Cardiac muscle cell (in vitro differentiated cells and primary cell): ENCODE data around the gene PCDH15. TPM values are rescaled to one million over a fixed set of nuclear protein-coding genes. Genes with fewer than 3 reads are reported as not detected.
"Not testable (repeated sequence)": the region's sequence is repeated elsewhere in the genome, so short reads cannot be mapped to it uniquely, and the experiment has no call there.

Experiments used
- DNase-seq, 2 donors: peaks; one replicate each; pipeline versions ENCODE4 v3.0.0 to v3.0.0-alpha.2; 2010 to 2017; ENCODE audit warnings: low read depth in 1 of 2, low spot score in 1 of 2
- H3K27ac ChIP-seq: fragments of 200-600 bp; sonication (generic); 2 replicates; pipeline ENCODE4 v1.5.1; 2016
- H3K27me3 ChIP-seq: fragments of 200-600 bp; sonication (generic); 2 replicates; pipeline ENCODE4 v1.6.0; 2016; ENCODE audit warnings: control low read depth
- H3K36me3 ChIP-seq: fragments of 200-600 bp; sonication (generic); 2 replicates; pipeline ENCODE4 v1.5.1; 2016; ENCODE audit warnings: control low read depth
- H3K4me1 ChIP-seq: fragments of 200-600 bp; sonication (generic); 2 replicates; pipeline ENCODE4 v1.8.1; 2017; ENCODE audit warnings: low read depth, mild to moderate bottlenecking, mixed run types
- H3K4me3 ChIP-seq: fragments of 200-600 bp; sonication (generic); 2 replicates; pipeline ENCODE4 v1.5.1; 2016; ENCODE audit warnings: mild to moderate bottlenecking
- H3K9me3 ChIP-seq: fragments of 200-600 bp; sonication (generic); 2 replicates; pipeline ENCODE4 v1.5.1; 2017; ENCODE audit warnings: low read depth, mild to moderate bottlenecking, control low read depth
- CTCF ChIP-seq: IDR thresholded peaks from 2 replicates; pipeline ENCODE4 v1.5.1; 2012; ENCODE audit warnings: low read depth, mild to moderate bottlenecking, low read length
- polyA plus RNA-seq: library from polyadenylated mRNA; unstranded; fragments of >200 nt; fragmentation: Nextera tagmentation; extraction: Ambion mirVana; gene quantifications from 2 replicates; pipeline ENCODE4 v1.2.1, GENCODE V29; 2016
- total RNA-seq: library from RNA; depleted of rRNA; stranded (reverse); fragments of >200 nt; gene quantifications from 2 replicates; pipeline ENCODE4 v1.2.3, GENCODE V29; 2016

PCDH15 gene
- total and polyA plus RNA-seq, 2 experiments from 2014 or later: 0.30 TPM; not detected in 1

GRCh38 chr10:54396031-54396430 is 405.0 kb downstream of the PCDH15 start:
- TF ChIP-seq CTCF: no peak
- Histone ChIP-seq H3K4me3 (no peak overlapping the region), H3K4me1 (no peaks in the 10 kb centered on the region), H3K27me3 (no peaks in the 10 kb centered on the region), H3K36me3 (no peaks in the 10 kb centered on the region), H3K9me3 (no peaks in the 10 kb centered on the region), H3K27ac (no peak overlapping the region)
- DNase-seq: no peak

GRCh38 chr10:54394598-54394997 is 406.4 kb downstream of the PCDH15 start:
- H3K36me3 ChIP-seq, H3K27me3 ChIP-seq, H3K4me3 ChIP-seq, H3K4me1 ChIP-seq, DNase-seq, H3K27ac ChIP-seq, H3K9me3 ChIP-seq: not testable (repeated sequence)

- no peak overlapping the region for H3K27ac ChIP-seq
- no peaks in the 10 kb centered on the region for H3K27me3 ChIP-seq
- TF ChIP-seq CTCF: no peak
- H3K9me3 ChIP-seq: no peaks in the 10 kb centered on the region
- H3K4me1 ChIP-seq: no peaks in the 10 kb centered on the region
- H3K36me3 ChIP-seq: no peaks in the 10 kb centered on the region
- DNase-seq: no peak
- H3K4me3 ChIP-seq: no peak overlapping the region
These were observed 428.9 kb downstream of the PCDH15 start for GRCh38 chr10:54372179-54372578.

GRCh38 chr10:54368984-54369383 is 432.0 kb downstream of the PCDH15 start:
- Histone ChIP-seq H3K4me1 (no peaks in the 10 kb centered on the region), H3K4me3 (no peak overlapping the region), H3K27ac (no peak overlapping the region), H3K27me3 (no peaks in the 10 kb centered on the region), H3K36me3 (no peaks in the 10 kb centered on the region), H3K9me3 (no peaks in the 10 kb centered on the region)
- peak in 1 of 2 donors; percentile 9 for DNase-seq
- TF ChIP-seq CTCF: no peak

GRCh38 chr10:54363390-54363789 is 437.6 kb downstream of the PCDH15 start:
- Histone ChIP-seq H3K27ac (no peak overlapping the region), H3K4me1 (no peaks in the 10 kb centered on the region), H3K9me3 (no peaks in the 10 kb centered on the region), H3K27me3 (no peaks in the 10 kb centered on the region), H3K4me3 (no peak overlapping the region), H3K36me3 (no peaks in the 10 kb centered on the region)
- no peak for TF ChIP-seq CTCF
- DNase-seq: no peak

GRCh38 chr10:54342058-54342457 is 459.0 kb downstream of the PCDH15 start:
- no peak overlapping the region for H3K27ac ChIP-seq
- no peaks in the 10 kb centered on the region for H3K4me1 ChIP-seq
- no peaks in the 10 kb centered on the region for H3K27me3 ChIP-seq
- H3K36me3 ChIP-seq: no peaks in the 10 kb centered on the region
- no peak for TF ChIP-seq CTCF
- no peaks in the 10 kb centered on the region for H3K9me3 ChIP-seq
- H3K4me3 ChIP-seq: no peak overlapping the region
- no peak for DNase-seq
